GM18873 (cell line): ENCODE results near the gene PPP1R36.
"Not testable (repeated sequence)": the region's sequence is repeated elsewhere in the genome, so short reads cannot be mapped to it uniquely, and the experiment has no call there.

Source experiments
- ATAC-seq: cut with Tn5 transposase; IDR thresholded peaks from one replicate; pipeline ENCODE4 v1.9.1; 2021; ENCODE audit warnings: mild to moderate bottlenecking, moderate library complexity, moderate number of reproducible peaks; ENCODE audit not compliant: unreplicated experiment, low FRiP score

PPP1R36 gene

GRCh38 chr14:64518229-64518628 lies 31.5 kb upstream of the PPP1R36 start:
- ATAC-seq = no peak

GRCh38 chr14:64520699-64521098 lies 29.1 kb upstream of the PPP1R36 start:
- no peak for ATAC-seq

GRCh38 chr14:64522591-64523355 lies 27.0 kb upstream of the PPP1R36 start:
- ATAC-seq = no peak

GRCh38 chr14:64525354-64525753 lies 24.4 kb upstream of the PPP1R36 start:
- no peak for ATAC-seq

- ATAC-seq = no peak
Measured at GRCh38 chr14:64531567-64531966, 18.2 kb upstream of the PPP1R36 start.

GRCh38 chr14:64536488-64537245 lies 13.1 kb upstream of the PPP1R36 start:
- no peak for ATAC-seq

- ATAC-seq = peak; percentile 86
Measured at GRCh38 chr14:64540208-64541202, 9.3 kb upstream of the PPP1R36 start, which contains the start of gene HSPA2. Gene HSPA2 (plus strand): TSS chr14:64540741. CDS start chr14:64540850, 109 bp downstream.

GRCh38 chr14:64541261-64541971 lies 8.3 kb upstream of the PPP1R36 start:
- ATAC-seq = no peak

- ATAC-seq = no peak
Measured at GRCh38 chr14:64541972-64542835, 7.6 kb upstream of the PPP1R36 start.

- no peak for ATAC-seq
Measured at GRCh38 chr14:64542836-64543201, 6.9 kb upstream of the PPP1R36 start.

- no peak for ATAC-seq
Measured at GRCh38 chr14:64544607-64545312, 5.0 kb upstream of the PPP1R36 start.

GRCh38 chr14:64549016-64549415 lies 745 bp upstream of the PPP1R36 start:
- ATAC-seq = no peak

GRCh38 chr14:64550621-64551333 lies 1.0 kb downstream of the PPP1R36 start:
- ATAC-seq = no peak

GRCh38 chr14:64554556-64554955 lies 4.8 kb downstream of the PPP1R36 start:
- ATAC-seq = no peak

- ATAC-seq = no peak
Measured at GRCh38 chr14:64556526-64556925, 6.8 kb downstream of the PPP1R36 start.

GRCh38 chr14:64558216-64558615 lies 8.5 kb downstream of the PPP1R36 start:
- not testable (repeated sequence) for ATAC-seq

GRCh38 chr14:64561631-64562030 lies 11.9 kb downstream of the PPP1R36 start:
- ATAC-seq = no peak

GRCh38 chr14:64562436-64562835 lies 12.7 kb downstream of the PPP1R36 start:
- no peak for ATAC-seq
